ENCODE data around the gene GRB14.

DNA sequence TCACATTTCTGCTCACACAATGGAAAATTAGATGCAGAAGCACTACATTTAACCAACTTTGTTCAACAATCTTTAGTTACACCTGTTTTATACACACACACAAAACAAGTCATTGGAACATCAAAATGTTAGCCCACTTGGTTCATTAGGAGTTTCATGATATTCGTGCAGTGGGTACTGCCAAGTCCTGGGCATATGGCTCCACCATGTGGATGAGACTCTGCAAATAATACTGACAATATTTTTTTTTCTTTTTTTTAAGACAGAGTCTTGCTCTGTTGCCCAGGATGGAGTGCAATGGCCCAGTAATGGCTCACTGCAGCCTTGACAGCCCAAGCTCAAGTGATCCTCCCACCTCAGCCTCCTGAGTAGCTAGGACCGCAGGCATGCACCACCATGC is 34.5 kb upstream of the GRB14 start:
- no peak for TF ChIP-seq RCOR1 (IDR thresholded peaks at IDR 0.05; ENCODE audit: low read length)
- TF ChIP-seq RFX5 (IDR thresholded peaks at IDR 0.05; ENCODE audit: low read length) = no peak
- peak; percentile 51 for TF ChIP-seq CTCF (IDR thresholded peaks at IDR 0.05)
- TF ChIP-seq REST (IDR thresholded peaks at IDR 0.05; ENCODE audit: low read depth, low read length) = no peak
- TF ChIP-seq EZH2phosphoT487 (IDR thresholded peaks at IDR 0.05; ENCODE audit: borderline replicate concordance, low read depth) = no peak
- no peak for TF ChIP-seq SIN3A (IDR thresholded peaks at IDR 0.05; ENCODE audit: borderline replicate concordance, low read depth, low read length)
- TF ChIP-seq MEF2A (IDR thresholded peaks at IDR 0.05; ENCODE audit: borderline replicate concordance, low read depth) = no peak
- TF ChIP-seq RAD21 (IDR thresholded peaks at IDR 0.05; ENCODE audit: low read length) = peak; percentile 43
- no peak for TF ChIP-seq POLR2AphosphoS5 (IDR thresholded peaks at IDR 0.05; ENCODE audit: low read depth, low read length)
- TF ChIP-seq, protein P1, sequence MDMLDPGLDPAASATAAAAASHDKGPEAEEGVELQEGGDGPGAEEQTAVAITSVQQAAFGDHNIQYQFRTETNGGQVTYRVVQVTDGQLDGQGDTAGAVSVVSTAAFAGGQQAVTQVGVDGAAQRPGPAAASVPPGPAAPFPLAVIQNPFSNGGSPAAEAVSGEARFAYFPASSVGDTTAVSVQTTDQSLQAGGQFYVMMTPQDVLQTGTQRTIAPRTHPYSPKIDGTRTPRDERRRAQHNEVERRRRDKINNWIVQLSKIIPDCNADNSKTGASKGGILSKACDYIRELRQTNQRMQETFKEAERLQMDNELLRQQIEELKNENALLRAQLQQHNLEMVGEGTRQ (IDR thresholded peaks at IDR 0.05; ENCODE audit: borderline replicate concordance, low read depth, low read length) = no peak

All from SK-N-SH (cell line).